ENCODE measurements around the gene CYP4F2. TPM values are rescaled to one million over a fixed set of nuclear protein-coding genes. Genes with fewer than 3 reads are reported as not detected.
A peak's percentile ranks its signal among the peaks of the same experiment; 100 is the strongest.

CYP4F2 gene
- total RNA-seq, 3 donors from 2014 or later, result 1.6 to 9.1 (median 8.6) TPM

DNA sequence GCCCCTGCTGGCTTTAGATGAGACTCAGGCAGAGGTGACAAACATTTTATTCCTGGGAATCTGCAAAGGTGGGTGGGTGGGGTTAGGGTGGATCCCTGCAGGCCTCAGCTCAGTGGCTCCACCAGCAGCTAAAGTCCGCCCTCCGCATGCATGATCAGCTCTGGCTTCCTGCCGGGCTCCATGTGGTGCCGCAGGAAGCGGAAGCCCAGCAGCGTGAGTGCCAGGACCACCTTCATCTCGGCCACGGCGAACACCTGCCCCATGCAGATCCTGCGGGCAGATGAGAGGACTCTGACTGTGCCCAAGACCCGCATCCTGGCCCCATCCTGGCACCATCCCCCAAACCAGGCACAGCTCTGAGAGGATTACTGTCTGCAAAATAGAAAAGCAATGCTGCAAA is 26.3 kb downstream of the CYP4F2 start:
- ATAC-seq (peak; percentile 46), DNase-seq (peak in 2 of 3 donors; percentile 52 to 53)
- intact Hi-C loops (cut with DNase I, micrococcal nuclease), result no loop called here
- H3K36me3 ChIP-seq (ENCODE audit: low read depth), result no peaks in the 10 kb centered on the region
- no peaks in the 10 kb centered on the region for H3K9me3 ChIP-seq
- TF ChIP-seq, protein P1, sequence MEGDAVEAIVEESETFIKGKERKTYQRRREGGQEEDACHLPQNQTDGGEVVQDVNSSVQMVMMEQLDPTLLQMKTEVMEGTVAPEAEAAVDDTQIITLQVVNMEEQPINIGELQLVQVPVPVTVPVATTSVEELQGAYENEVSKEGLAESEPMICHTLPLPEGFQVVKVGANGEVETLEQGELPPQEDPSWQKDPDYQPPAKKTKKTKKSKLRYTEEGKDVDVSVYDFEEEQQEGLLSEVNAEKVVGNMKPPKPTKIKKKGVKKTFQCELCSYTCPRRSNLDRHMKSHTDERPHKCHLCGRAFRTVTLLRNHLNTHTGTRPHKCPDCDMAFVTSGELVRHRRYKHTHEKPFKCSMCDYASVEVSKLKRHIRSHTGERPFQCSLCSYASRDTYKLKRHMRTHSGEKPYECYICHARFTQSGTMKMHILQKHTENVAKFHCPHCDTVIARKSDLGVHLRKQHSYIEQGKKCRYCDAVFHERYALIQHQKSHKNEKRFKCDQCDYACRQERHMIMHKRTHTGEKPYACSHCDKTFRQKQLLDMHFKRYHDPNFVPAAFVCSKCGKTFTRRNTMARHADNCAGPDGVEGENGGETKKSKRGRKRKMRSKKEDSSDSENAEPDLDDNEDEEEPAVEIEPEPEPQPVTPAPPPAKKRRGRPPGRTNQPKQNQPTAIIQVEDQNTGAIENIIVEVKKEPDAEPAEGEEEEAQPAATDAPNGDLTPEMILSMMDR (IDR thresholded peaks at IDR 0.05), result no peak
- no peaks in the 10 kb centered on the region for H3K4me1 ChIP-seq (ENCODE audit: low read depth)
- H3K4me3 ChIP-seq, result no peak overlapping the region

DNA sequence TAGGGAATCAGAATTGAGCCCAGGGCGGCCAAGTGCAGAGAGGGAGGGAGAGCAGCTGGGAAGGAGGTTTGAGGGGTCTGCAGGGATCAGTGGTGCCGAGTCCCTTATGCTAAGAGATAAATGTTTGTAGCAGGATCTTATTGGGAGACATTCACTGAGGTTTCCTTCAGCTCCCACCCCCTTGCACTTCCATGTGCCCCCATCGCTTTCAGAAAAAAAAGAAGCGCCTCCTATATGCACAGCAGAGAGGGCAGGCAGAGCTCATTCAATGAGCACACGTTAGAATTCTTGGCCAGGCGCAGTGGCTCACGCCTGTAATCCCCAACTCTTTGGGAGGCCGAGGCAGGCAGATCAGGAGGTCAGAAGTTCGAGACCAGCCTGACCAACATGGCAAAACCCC is 28.0 kb downstream of the CYP4F2 start:
- H3K9me3 ChIP-seq, result no peaks in the 10 kb centered on the region
- TF ChIP-seq, protein P1 (IDR thresholded peaks at IDR 0.05), result no peak
- H3K4me1 ChIP-seq (ENCODE audit: low read depth), result no peaks in the 10 kb centered on the region
- DNase-seq (no peak), ATAC-seq (no peak)
- intact Hi-C loops (cut with DNase I, micrococcal nuclease), result no loop called here
- H3K4me3 ChIP-seq, result no peak overlapping the region
- H3K36me3 ChIP-seq (ENCODE audit: low read depth), result no peaks in the 10 kb centered on the region

DNA sequence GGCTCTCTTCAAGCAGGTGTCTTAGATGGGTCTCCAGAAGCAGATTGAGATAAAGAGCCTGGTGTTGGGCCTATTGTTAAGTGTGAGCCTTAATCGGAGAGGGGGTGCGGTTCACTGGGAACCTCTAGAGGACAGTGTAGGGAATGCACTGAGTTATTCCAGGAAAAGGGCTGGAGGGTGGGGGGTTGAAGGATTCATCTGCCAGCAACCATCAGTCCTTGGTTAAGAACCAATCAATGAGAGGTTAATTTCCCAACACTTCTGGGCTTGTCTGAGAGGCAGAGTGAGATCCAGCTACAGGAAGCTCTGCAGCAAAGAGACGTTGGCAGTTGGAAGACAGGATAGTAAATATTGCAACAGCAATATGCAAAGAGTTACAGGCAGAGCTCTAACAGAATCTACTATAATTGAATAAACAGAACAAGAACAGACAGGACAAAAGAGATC is 28.7 kb downstream of the CYP4F2 start:
- Histone ChIP-seq H3K36me3 (ENCODE audit: low read depth) (no peaks in the 10 kb centered on the region), H3K4me3 (no peak overlapping the region), H3K9me3 (no peaks in the 10 kb centered on the region), H3K4me1 (ENCODE audit: low read depth) (no peaks in the 10 kb centered on the region)
- intact Hi-C loops (cut with DNase I, micrococcal nuclease), result no loop called here
- TF ChIP-seq, protein P1 (IDR thresholded peaks at IDR 0.05), result no peak
- DNase-seq (peak in 1 of 3 donors; percentile 59), ATAC-seq (peak; percentile 92)

DNA sequence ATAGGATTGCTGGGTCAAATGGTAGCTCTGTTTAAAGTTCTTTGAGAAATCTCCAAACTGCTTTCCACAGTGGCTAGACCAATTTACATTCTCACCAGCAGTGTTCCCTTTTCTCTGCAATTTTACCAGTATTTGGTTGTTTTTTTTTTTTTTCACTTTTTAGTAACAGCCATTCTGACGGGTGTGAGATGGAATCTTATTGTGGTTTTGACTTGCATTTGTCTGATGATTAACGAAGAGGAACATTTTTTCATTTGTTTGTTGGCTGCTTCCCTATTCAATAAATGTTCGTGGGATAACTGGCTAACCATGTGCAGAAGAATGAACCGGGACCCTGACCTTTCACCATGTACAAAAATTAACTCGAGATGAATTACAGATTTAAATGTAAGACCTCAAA is 31.2 kb downstream of the CYP4F2 start:
- no peak for DNase-seq
- Histone ChIP-seq H3K4me1 (ENCODE audit: low read depth) (no peaks in the 10 kb centered on the region), H3K36me3 (ENCODE audit: low read depth) (no peaks in the 10 kb centered on the region), H3K4me3 (no peak overlapping the region), H3K9me3 (no peaks in the 10 kb centered on the region)
- no peak for ATAC-seq
- TF ChIP-seq, protein P1 (IDR thresholded peaks at IDR 0.05), result no peak
- intact Hi-C loops (cut with DNase I, micrococcal nuclease), result no loop called here

DNA sequence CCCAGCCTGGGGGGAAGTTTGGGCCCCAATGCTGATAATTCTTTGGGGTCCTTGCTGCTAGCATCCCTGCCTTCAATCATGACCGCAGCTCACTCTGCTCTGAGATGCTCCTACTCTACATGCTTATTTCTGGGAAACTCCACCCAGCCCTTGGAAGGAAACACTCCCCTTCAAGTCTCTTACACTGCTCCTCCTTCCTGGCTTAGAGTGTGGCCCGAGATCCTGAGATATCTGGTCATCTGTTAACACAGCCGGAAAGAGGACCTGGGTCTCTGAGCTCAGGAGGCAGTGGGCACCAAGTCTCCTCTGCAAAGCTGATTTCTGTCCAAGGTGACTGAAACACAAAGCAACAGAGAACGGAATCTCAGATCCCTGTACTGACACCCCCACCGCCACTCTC is 33.0 kb downstream of the CYP4F2 start:
- H3K4me1 ChIP-seq (ENCODE audit: low read depth), result no peaks in the 10 kb centered on the region
- intact Hi-C loops (cut with DNase I, micrococcal nuclease), result no loop called here
- TF ChIP-seq, protein P1 (IDR thresholded peaks at IDR 0.05), result no peak
- H3K4me3 ChIP-seq, result no peak overlapping the region
- ATAC-seq (no peak), DNase-seq (no peak)
- H3K36me3 ChIP-seq (ENCODE audit: low read depth), result no peaks in the 10 kb centered on the region
- no peaks in the 10 kb centered on the region for H3K9me3 ChIP-seq

DNA sequence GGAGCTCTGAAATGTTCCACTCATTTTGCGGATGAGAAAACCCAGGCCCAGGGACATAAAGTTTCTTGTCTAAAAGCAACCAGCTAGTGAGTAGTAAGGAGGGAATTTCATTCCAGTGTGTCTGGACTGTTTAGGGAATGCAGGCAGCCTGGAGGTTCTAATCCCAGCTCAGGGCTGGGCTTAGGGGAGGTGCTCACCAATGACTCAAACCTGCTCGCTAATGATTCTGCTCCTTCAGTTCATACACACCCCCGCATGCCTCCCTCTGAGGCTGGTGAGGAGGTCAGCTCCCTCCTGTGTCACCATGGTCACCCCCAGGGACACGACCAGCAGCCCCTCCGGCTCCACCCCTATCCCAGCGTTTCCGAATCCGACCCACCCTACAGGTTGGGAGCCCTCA is 34.6 kb downstream of the CYP4F2 start:
- DNase-seq (no peak), ATAC-seq (no peak)
- no peak overlapping the region for H3K4me3 ChIP-seq
- TF ChIP-seq, protein P1 (IDR thresholded peaks at IDR 0.05), result no peak
- no peaks in the 10 kb centered on the region for H3K4me1 ChIP-seq (ENCODE audit: low read depth)
- H3K9me3 ChIP-seq, result no peaks in the 10 kb centered on the region
- no peaks in the 10 kb centered on the region for H3K36me3 ChIP-seq (ENCODE audit: low read depth)
- intact Hi-C loops (cut with DNase I, micrococcal nuclease), result no loop called here
